Measurements from ENCODE around the gene FAAP20.

FAAP20 gene

GRCh38 chr1:2160451-2161300 is 33.9 kb downstream of the FAAP20 start:
- no peak for TF ChIP-seq CTCF (conservative IDR thresholded peaks at IDR 0.05; ENCODE audit: low read depth, low read length)
- no peak for DNase-seq (ENCODE audit: low read depth)
- H3K4me3 ChIP-seq (ENCODE audit: low read depth, low read length), result no peak overlapping the region

GRCh38 chr1:2159124-2159523 is 35.4 kb downstream of the FAAP20 start:
- no peak for DNase-seq (ENCODE audit: low read depth)
- no peak overlapping the region for H3K4me3 ChIP-seq (ENCODE audit: low read depth, low read length)
- no peak for TF ChIP-seq CTCF (conservative IDR thresholded peaks at IDR 0.05; ENCODE audit: low read depth, low read length)

GRCh38 chr1:2158272-2158671 is 36.3 kb downstream of the FAAP20 start:
- no peak for TF ChIP-seq CTCF (conservative IDR thresholded peaks at IDR 0.05; ENCODE audit: low read depth, low read length)
- DNase-seq (ENCODE audit: low read depth), result no peak
- H3K4me3 ChIP-seq (ENCODE audit: low read depth, low read length), result no peak overlapping the region

- TF ChIP-seq CTCF (conservative IDR thresholded peaks at IDR 0.05; ENCODE audit: low read depth, low read length), result no peak
- no peak overlapping the region for H3K4me3 ChIP-seq (ENCODE audit: low read depth, low read length)
- DNase-seq (ENCODE audit: low read depth), result no peak
Observed at GRCh38 chr1:2157856-2158255, 36.7 kb downstream of the FAAP20 start.

- DNase-seq (ENCODE audit: low read depth), result no peak
- TF ChIP-seq CTCF (conservative IDR thresholded peaks at IDR 0.05; ENCODE audit: low read depth, low read length), result no peak
- H3K4me3 ChIP-seq (ENCODE audit: low read depth, low read length), result no peak overlapping the region
Observed at GRCh38 chr1:2156866-2157265, 37.7 kb downstream of the FAAP20 start.

GRCh38 chr1:2155788-2156187 is 38.8 kb downstream of the FAAP20 start:
- no peak for TF ChIP-seq CTCF (conservative IDR thresholded peaks at IDR 0.05; ENCODE audit: low read depth, low read length)

GRCh38 chr1:2155147-2155598 is 39.4 kb downstream of the FAAP20 start:
- no peak overlapping the region for H3K4me3 ChIP-seq (ENCODE audit: low read depth, low read length)
- no peak for TF ChIP-seq CTCF (conservative IDR thresholded peaks at IDR 0.05; ENCODE audit: low read depth, low read length)
- DNase-seq (ENCODE audit: low read depth), result no peak

More at GRCh38 chr1:2155788-2156187, 38.8 kb downstream of the FAAP20 start:
- no peak overlapping the region for H3K4me3 ChIP-seq (ENCODE audit: low read depth, low read length)
- DNase-seq (ENCODE audit: low read depth), result no peak
